Measurements from ENCODE around the gene KCNH3.

The KCNH3 gene

GRCh38 chr12:49565406-49566265 lies 26.8 kb downstream of the KCNH3 start:
- Histone ChIP-seq H3K27ac (ENCODE audit: low read length) (no peak overlapping the region), H3K27me3 (replicated peaks; ENCODE audit: insufficient read depth, low read length) (no peaks in the 10 kb centered on the region), H3K9me3 (replicated peaks; ENCODE audit: insufficient read depth, low read length) (no peaks in the 10 kb centered on the region), H3K4me2 (ENCODE audit: low read depth, low read length) (no peak overlapping the region), H3K9ac (ENCODE audit: low read length) (no peak overlapping the region), H3F3A (ENCODE audit: insufficient read depth, low read length) (no peaks in the 10 kb centered on the region), H3K79me2 (ENCODE audit: low read length) (peaks cover 41% of the 10 kb centered on the region), H3K9me2 (replicated peaks; ENCODE audit: insufficient read depth, low read length) (no peaks in the 10 kb centered on the region), H2AFZ (ENCODE audit: low read length) (no peak overlapping the region), H4K20me1 (ENCODE audit: insufficient read depth, low read length) (no peaks in the 10 kb centered on the region), H3K4me1 (ENCODE audit: low read length) (peaks cover 4% of the 10 kb centered on the region; the same call in 1 of the 2 replicates), H3K36me3 (replicated peaks; ENCODE audit: insufficient read depth, low read length) (peaks cover 3% of the 10 kb centered on the region; the same call in 1 of the 2 replicates), H3K4me3 (ENCODE audit: low read length) (no peak overlapping the region)
- no peak for DNase-seq
- no peak for TF ChIP-seq EZH2 (optimal IDR thresholded peaks at IDR 0.05; ENCODE audit: low read depth, low read length)
- no peak for TF ChIP-seq EZH2phosphoT487 (IDR thresholded peaks at IDR 0.05; ENCODE audit: low read length)
- TF ChIP-seq CTCF (IDR thresholded peaks at IDR 0.05; ENCODE audit: low read length): no peak

- no peak for DNase-seq
- H3K4me2 ChIP-seq (ENCODE audit: low read depth, low read length): no peak overlapping the region
- H3K27me3 ChIP-seq (replicated peaks; ENCODE audit: insufficient read depth, low read length): no peaks in the 10 kb centered on the region
- peaks cover 47% of the 10 kb centered on the region for H3K79me2 ChIP-seq (ENCODE audit: low read length)
- no peaks in the 10 kb centered on the region for H4K20me1 ChIP-seq (ENCODE audit: insufficient read depth, low read length)
- peaks cover 3% of the 10 kb centered on the region; the same call in 1 of the 2 replicates for H3K36me3 ChIP-seq (replicated peaks; ENCODE audit: insufficient read depth, low read length)
- H3K4me1 ChIP-seq (ENCODE audit: low read length): peaks cover 4% of the 10 kb centered on the region; the same call in 1 of the 2 replicates
- H3K9me3 ChIP-seq (replicated peaks; ENCODE audit: insufficient read depth, low read length): no peaks in the 10 kb centered on the region
- H3K27ac ChIP-seq (ENCODE audit: low read length): no peak overlapping the region
- H3K9me2 ChIP-seq (replicated peaks; ENCODE audit: insufficient read depth, low read length): no peaks in the 10 kb centered on the region
- no peak overlapping the region for H2AFZ ChIP-seq (ENCODE audit: low read length)
- H3K4me3 ChIP-seq (ENCODE audit: low read length): no peak overlapping the region
- TF ChIP-seq EZH2 (optimal IDR thresholded peaks at IDR 0.05; ENCODE audit: low read depth, low read length): no peak
- no peak for TF ChIP-seq EZH2phosphoT487 (IDR thresholded peaks at IDR 0.05; ENCODE audit: low read length)
- no peak for TF ChIP-seq CTCF (IDR thresholded peaks at IDR 0.05; ENCODE audit: low read length)
- no peak overlapping the region for H3K9ac ChIP-seq (ENCODE audit: low read length)
- no peaks in the 10 kb centered on the region for H3F3A ChIP-seq (ENCODE audit: insufficient read depth, low read length)
These were observed 27.5 kb downstream of the KCNH3 start for GRCh38 chr12:49566361-49566760.

- peak overlapping the region; percentile 86 for H3K4me2 ChIP-seq (ENCODE audit: low read depth, low read length)
- peak overlapping the region; percentile 86 for H3K9ac ChIP-seq (ENCODE audit: low read length)
- no peaks in the 10 kb centered on the region for H3F3A ChIP-seq (ENCODE audit: insufficient read depth, low read length)
- no peaks in the 10 kb centered on the region for H3K9me2 ChIP-seq (replicated peaks; ENCODE audit: insufficient read depth, low read length)
- peaks cover 47% of the 10 kb centered on the region for H3K79me2 ChIP-seq (ENCODE audit: low read length)
- peak overlapping the region; percentile 96 for H3K4me3 ChIP-seq (ENCODE audit: low read length)
- H3K27ac ChIP-seq (ENCODE audit: low read length): no peak overlapping the region
- no peaks in the 10 kb centered on the region for H3K27me3 ChIP-seq (replicated peaks; ENCODE audit: insufficient read depth, low read length)
- H2AFZ ChIP-seq (ENCODE audit: low read length): peak overlapping the region; percentile 96
- no peaks in the 10 kb centered on the region for H3K9me3 ChIP-seq (replicated peaks; ENCODE audit: insufficient read depth, low read length)
- no peaks in the 10 kb centered on the region for H4K20me1 ChIP-seq (ENCODE audit: insufficient read depth, low read length)
- no peak for DNase-seq
- peaks cover 4% of the 10 kb centered on the region; the same call in 1 of the 2 replicates for H3K4me1 ChIP-seq (ENCODE audit: low read length)
- no peak for TF ChIP-seq EZH2phosphoT487 (IDR thresholded peaks at IDR 0.05; ENCODE audit: low read length)
- no peak for TF ChIP-seq EZH2 (optimal IDR thresholded peaks at IDR 0.05; ENCODE audit: low read depth, low read length)
- no peak for TF ChIP-seq CTCF (IDR thresholded peaks at IDR 0.05; ENCODE audit: low read length)
- H3K36me3 ChIP-seq (replicated peaks; ENCODE audit: insufficient read depth, low read length): peaks cover under 1% of the 10 kb centered on the region; the same call in 1 of the 2 replicates
These were observed 28.4 kb downstream of the KCNH3 start for GRCh38 chr12:49567302-49567610.
